IPS DF 4.7 (cell line): ENCODE results near the gene TRIM9.

ENCODE experiments used
- DNase-seq: peaks from one replicate; pipeline ENCODE4 v3.0.0-alpha.2; 2013; ENCODE audit warnings: low spot score; ENCODE audit errors: extremely low read depth

Gene TRIM9

GRCh38 chr14:51058382-51058781 lies 36.5 kb downstream of the TRIM9 start:
- no peak for DNase-seq

GRCh38 chr14:51056421-51056820 lies 38.5 kb downstream of the TRIM9 start:
- DNase-seq: no peak

GRCh38 chr14:51053157-51053556 lies 41.7 kb downstream of the TRIM9 start:
- no peak for DNase-seq

- DNase-seq: no peak
Measured at GRCh38 chr14:51044961-51045360, 49.9 kb downstream of the TRIM9 start.

GRCh38 chr14:51041883-51042282 lies 53.0 kb downstream of the TRIM9 start:
- no peak for DNase-seq

GRCh38 chr14:51041108-51041531 lies 53.8 kb downstream of the TRIM9 start:
- no peak for DNase-seq

- DNase-seq: no peak
Measured at GRCh38 chr14:51039252-51039651, 55.7 kb downstream of the TRIM9 start.

- DNase-seq: no peak
Measured at GRCh38 chr14:51035611-51036192, 59.2 kb downstream of the TRIM9 start.

GRCh38 chr14:51028851-51029754 lies 65.8 kb downstream of the TRIM9 start:
- no peak for DNase-seq

- no peak for DNase-seq
Measured at GRCh38 chr14:51028361-51028760, 66.5 kb downstream of the TRIM9 start.

GRCh38 chr14:51024377-51024776 lies 70.5 kb downstream of the TRIM9 start:
- no peak for DNase-seq

- no peak for DNase-seq
Measured at GRCh38 chr14:51023964-51024363, 70.9 kb downstream of the TRIM9 start.

- no peak for DNase-seq
Measured at GRCh38 chr14:51022769-51023168, 72.1 kb downstream of the TRIM9 start.

- DNase-seq: no peak
Measured at GRCh38 chr14:51020024-51020710, 74.7 kb downstream of the TRIM9 start.

GRCh38 chr14:51019089-51019488 lies 75.8 kb downstream of the TRIM9 start:
- DNase-seq: no peak

- no peak for DNase-seq
Measured at GRCh38 chr14:51018521-51018920, 76.4 kb downstream of the TRIM9 start.

- no peak for DNase-seq
Measured at GRCh38 chr14:51014625-51015024, 80.3 kb downstream of the TRIM9 start.

- no peak for DNase-seq
Measured at GRCh38 chr14:51014086-51014485, 80.8 kb downstream of the TRIM9 start.

- no peak for DNase-seq
Measured at GRCh38 chr14:51012055-51012454, 82.8 kb downstream of the TRIM9 start.

GRCh38 chr14:51008446-51008845 lies 86.5 kb downstream of the TRIM9 start:
- DNase-seq: no peak

- no peak for DNase-seq
Measured at GRCh38 chr14:51006781-51007211, 88.1 kb downstream of the TRIM9 start.

- DNase-seq: no peak
Measured at GRCh38 chr14:51006324-51006723, 88.6 kb downstream of the TRIM9 start.
